ENCODE measurements around the gene MS4A6A. TPM values are rescaled to one million over a fixed set of nuclear protein-coding genes. Genes with fewer than 3 reads are reported as not detected.

MS4A6A gene, protein sequence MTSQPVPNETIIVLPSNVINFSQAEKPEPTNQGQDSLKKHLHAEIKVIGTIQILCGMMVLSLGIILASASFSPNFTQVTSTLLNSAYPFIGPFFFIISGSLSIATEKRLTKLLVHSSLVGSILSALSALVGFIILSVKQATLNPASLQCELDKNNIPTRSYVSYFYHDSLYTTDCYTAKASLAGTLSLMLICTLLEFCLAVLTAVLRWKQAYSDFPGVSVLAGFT
- 0.14 TPM for polyA plus RNA-seq (2013, experiment 1 of 2)
- polyA plus RNA-seq (2013, experiment 2 of 2), result 0.10 TPM

DNA sequence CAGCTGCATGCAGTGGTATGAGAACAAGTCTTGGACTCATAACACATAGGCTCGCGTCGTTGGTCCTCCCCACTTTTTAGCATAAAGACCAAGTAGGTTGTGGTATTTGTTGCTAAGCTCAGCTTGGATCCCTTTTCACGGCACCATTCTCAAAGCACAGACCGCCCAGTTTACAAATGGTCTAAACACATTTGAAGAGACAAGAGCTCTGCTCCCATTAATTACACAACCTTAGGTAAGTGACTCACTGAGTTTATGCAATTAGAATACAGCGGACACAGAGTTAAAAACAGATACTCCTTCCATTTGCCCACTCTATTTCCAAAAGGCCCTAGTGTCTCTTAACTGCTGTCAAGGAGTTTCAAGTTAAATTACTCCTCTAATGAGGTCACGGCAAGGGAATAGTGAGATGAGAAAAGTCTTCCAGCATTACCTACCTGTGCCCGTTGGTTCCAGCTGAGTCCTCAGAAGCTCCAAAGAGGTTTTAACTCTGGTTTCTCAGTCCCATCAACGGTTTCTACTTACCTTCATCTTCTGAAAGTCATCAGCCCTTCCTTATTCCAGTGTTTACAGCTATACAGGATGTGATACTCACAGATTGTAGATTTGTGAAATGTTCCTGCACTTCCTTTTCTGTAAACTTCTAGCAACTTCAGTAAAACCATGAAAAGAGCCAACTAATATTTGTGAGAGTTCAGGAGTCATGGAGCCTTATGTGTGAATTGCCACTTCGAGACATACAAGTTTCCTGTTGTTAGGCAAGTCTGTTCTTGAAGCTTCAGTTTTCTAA lies at the start of gene MS4A6A:
Gene MS4A6A, minus strand, starts transcription at position 543 of the 790 bp plus-strand sequence. CDS start 1,356 bp downstream, outside the sequence.
- Histone ChIP-seq H4K8ac (ENCODE audit: low read depth, low read length) (no peak within 1 kb of the TSS), H3K36me3 (ENCODE audit: control insufficient read depth, insufficient read depth, low read length) (no peaks in the 10 kb centered on the region), H4K5ac (ENCODE audit: low read length) (no peak within 1 kb of the TSS), H3K4ac (ENCODE audit: low read depth, low read length) (no peak within 1 kb of the TSS), H3K27ac (ENCODE audit: low read depth, low read length) (no peak within 1 kb of the TSS), H3K4me1 (ENCODE audit: control insufficient read depth, low read depth, low read length) (peaks cover 4% of the 10 kb centered on the region), H3K79me1 (ENCODE audit: low read length) (no peaks in the 10 kb centered on the region), H3K4me2 (ENCODE audit: low read length) (no peak within 1 kb of the TSS), H3K23ac (ENCODE audit: low read length) (no peak within 1 kb of the TSS), H3K4me3 (ENCODE audit: low read length) (no peak within 1 kb of the TSS), H3K27me3 (ENCODE audit: insufficient read depth, low read length, poor library complexity) (no peaks in the 10 kb centered on the region), H3K56ac (ENCODE audit: low read length) (no peak within 1 kb of the TSS), H2BK5ac (ENCODE audit: low read length) (no peak within 1 kb of the TSS), H2AK5ac (ENCODE audit: low read length) (no peak within 1 kb of the TSS), H3K9ac (ENCODE audit: low read length) (no peak within 1 kb of the TSS), H3K18ac (ENCODE audit: low read length) (no peak within 1 kb of the TSS), H2BK120ac (ENCODE audit: low read depth, low read length) (no peak within 1 kb of the TSS), H3K79me2 (ENCODE audit: control insufficient read depth, insufficient read depth, low read length) (no peaks in the 10 kb centered on the region), H2BK15ac (replicated peaks; ENCODE audit: low read depth) (no peak within 1 kb of the TSS)
- DNase-seq, result no peak
- WGBS (ENCODE audit: extremely low coverage, insufficient coverage, low lambda C conversion rate), result no CpG with 5 or more reads among the region's 10 CpGs

DNA sequence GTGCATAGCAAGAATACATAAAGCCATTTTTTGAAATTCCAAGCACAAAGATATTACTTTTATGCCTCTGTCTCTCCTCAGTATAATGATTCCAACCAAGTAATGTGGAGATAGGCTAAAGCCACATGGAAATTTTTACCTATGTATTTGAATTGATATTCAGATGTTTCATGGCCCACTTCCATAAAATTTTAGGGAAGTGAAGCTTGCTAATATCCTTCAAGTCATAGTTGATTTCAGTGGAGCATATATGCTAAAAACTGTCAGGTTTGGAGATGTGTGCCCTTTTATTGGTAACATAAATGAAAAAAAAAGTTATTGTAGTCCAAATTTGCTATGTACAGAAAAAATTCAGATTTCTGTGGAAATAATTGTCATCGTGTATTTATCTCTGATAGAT lies 47.8 kb upstream of the MS4A6A start:
- Histone ChIP-seq H3K27ac (ENCODE audit: low read depth, low read length) (no peak overlapping the region), H3K18ac (ENCODE audit: low read length) (no peak overlapping the region), H3K4me2 (ENCODE audit: low read length) (no peak overlapping the region), H2BK5ac (ENCODE audit: low read length) (no peak overlapping the region), H3K79me2 (ENCODE audit: control insufficient read depth, insufficient read depth, low read length) (no peaks in the 10 kb centered on the region), H3K36me3 (ENCODE audit: control insufficient read depth, insufficient read depth, low read length) (no peaks in the 10 kb centered on the region), H3K4me3 (ENCODE audit: low read length) (no peak overlapping the region), H3K27me3 (ENCODE audit: insufficient read depth, low read length, poor library complexity) (no peaks in the 10 kb centered on the region), H3K23ac (ENCODE audit: low read length) (no peak overlapping the region), H3K79me1 (ENCODE audit: low read length) (no peaks in the 10 kb centered on the region), H2BK120ac (ENCODE audit: low read depth, low read length) (no peak overlapping the region), H3K4ac (ENCODE audit: low read depth, low read length) (no peak overlapping the region), H4K8ac (ENCODE audit: low read depth, low read length) (no peak overlapping the region), H3K9ac (ENCODE audit: low read length) (no peak overlapping the region), H4K5ac (ENCODE audit: low read length) (no peak overlapping the region), H3K4me1 (ENCODE audit: control insufficient read depth, low read depth, low read length) (no peaks in the 10 kb centered on the region), H3K56ac (ENCODE audit: low read length) (no peak overlapping the region), H2AK5ac (ENCODE audit: low read length) (no peak overlapping the region), H2BK15ac (replicated peaks; ENCODE audit: low read depth) (no peak overlapping the region)
- no CpG with 5 or more reads among the region's 1 CpG for WGBS (ENCODE audit: extremely low coverage, insufficient coverage, low lambda C conversion rate)
- no peak for DNase-seq

DNA sequence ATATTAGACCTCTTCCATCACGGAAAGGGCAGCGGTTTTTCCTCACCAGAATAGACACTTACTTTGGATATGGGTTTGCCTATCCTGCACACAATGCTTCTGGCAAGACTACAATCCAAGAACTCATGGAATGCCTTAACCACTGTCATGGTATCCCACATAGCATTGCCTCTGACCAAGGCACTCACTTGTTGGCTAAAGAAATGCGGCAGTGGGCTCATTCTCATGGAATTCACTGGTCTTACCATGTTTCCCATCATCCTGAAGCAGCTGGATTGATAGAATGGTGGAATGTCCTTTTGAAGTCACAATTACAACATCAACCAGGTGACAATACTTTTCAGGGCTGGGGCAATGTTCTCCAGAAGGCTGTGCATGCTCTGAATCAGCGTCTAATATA lies 39.3 kb upstream of the MS4A6A start:
- Histone ChIP-seq H3K4me3 (ENCODE audit: low read length) (no peak overlapping the region), H3K18ac (ENCODE audit: low read length) (no peak overlapping the region), H3K56ac (ENCODE audit: low read length) (no peak overlapping the region), H3K23ac (ENCODE audit: low read length) (no peak overlapping the region), H3K9ac (ENCODE audit: low read length) (no peak overlapping the region), H3K79me2 (ENCODE audit: control insufficient read depth, insufficient read depth, low read length) (no peaks in the 10 kb centered on the region), H2BK15ac (replicated peaks; ENCODE audit: low read depth) (no peak overlapping the region), H4K5ac (ENCODE audit: low read length) (no peak overlapping the region), H4K8ac (ENCODE audit: low read depth, low read length) (no peak overlapping the region), H2BK5ac (ENCODE audit: low read length) (no peak overlapping the region), H3K4me1 (ENCODE audit: control insufficient read depth, low read depth, low read length) (no peaks in the 10 kb centered on the region), H3K4me2 (ENCODE audit: low read length) (no peak overlapping the region), H3K36me3 (ENCODE audit: control insufficient read depth, insufficient read depth, low read length) (no peaks in the 10 kb centered on the region), H3K27me3 (ENCODE audit: insufficient read depth, low read length, poor library complexity) (no peaks in the 10 kb centered on the region), H3K27ac (ENCODE audit: low read depth, low read length) (no peak overlapping the region), H2AK5ac (ENCODE audit: low read length) (no peak overlapping the region), H3K4ac (ENCODE audit: low read depth, low read length) (no peak overlapping the region), H3K79me1 (ENCODE audit: low read length) (no peaks in the 10 kb centered on the region), H2BK120ac (ENCODE audit: low read depth, low read length) (no peak overlapping the region)
- no peak for DNase-seq
- no CpG with 5 or more reads among the region's 4 CpGs for WGBS (ENCODE audit: extremely low coverage, insufficient coverage, low lambda C conversion rate)

DNA sequence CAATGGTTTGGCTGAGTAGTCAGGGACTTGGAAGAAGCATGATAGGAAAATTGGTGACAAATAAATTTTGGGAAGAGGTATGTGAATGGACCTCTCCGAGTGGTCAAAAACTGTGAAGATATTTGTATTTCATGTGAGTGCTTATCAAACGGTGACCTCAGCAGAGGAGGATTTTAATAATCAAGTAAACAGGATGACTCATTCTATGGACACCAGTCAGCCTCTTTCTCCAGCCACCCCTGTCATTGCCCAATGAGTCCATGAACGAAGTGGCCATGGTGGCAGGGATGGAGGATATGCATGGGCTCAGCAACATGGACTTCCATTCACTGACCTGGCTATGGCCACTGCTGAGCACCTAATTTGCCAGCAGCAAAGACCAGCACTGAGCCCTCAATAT lies 38.8 kb upstream of the MS4A6A start:
- Histone ChIP-seq H3K4me2 (ENCODE audit: low read length) (no peak overlapping the region), H3K79me2 (ENCODE audit: control insufficient read depth, insufficient read depth, low read length) (no peaks in the 10 kb centered on the region), H3K18ac (ENCODE audit: low read length) (no peak overlapping the region), H3K36me3 (ENCODE audit: control insufficient read depth, insufficient read depth, low read length) (no peaks in the 10 kb centered on the region), H3K27ac (ENCODE audit: low read depth, low read length) (no peak overlapping the region), H3K4ac (ENCODE audit: low read depth, low read length) (no peak overlapping the region), H3K79me1 (ENCODE audit: low read length) (no peaks in the 10 kb centered on the region), H3K4me1 (ENCODE audit: control insufficient read depth, low read depth, low read length) (no peaks in the 10 kb centered on the region), H2BK120ac (ENCODE audit: low read depth, low read length) (no peak overlapping the region), H2BK5ac (ENCODE audit: low read length) (no peak overlapping the region), H3K23ac (ENCODE audit: low read length) (no peak overlapping the region), H3K27me3 (ENCODE audit: insufficient read depth, low read length, poor library complexity) (no peaks in the 10 kb centered on the region), H3K56ac (ENCODE audit: low read length) (no peak overlapping the region), H2BK15ac (replicated peaks; ENCODE audit: low read depth) (no peak overlapping the region), H3K9ac (ENCODE audit: low read length) (no peak overlapping the region), H4K8ac (ENCODE audit: low read depth, low read length) (no peak overlapping the region), H2AK5ac (ENCODE audit: low read length) (no peak overlapping the region), H4K5ac (ENCODE audit: low read length) (no peak overlapping the region), H3K4me3 (ENCODE audit: low read length) (no peak overlapping the region)
- WGBS (ENCODE audit: extremely low coverage, insufficient coverage, low lambda C conversion rate), result no CpG with 5 or more reads among the region's 3 CpGs
- no peak for DNase-seq

DNA sequence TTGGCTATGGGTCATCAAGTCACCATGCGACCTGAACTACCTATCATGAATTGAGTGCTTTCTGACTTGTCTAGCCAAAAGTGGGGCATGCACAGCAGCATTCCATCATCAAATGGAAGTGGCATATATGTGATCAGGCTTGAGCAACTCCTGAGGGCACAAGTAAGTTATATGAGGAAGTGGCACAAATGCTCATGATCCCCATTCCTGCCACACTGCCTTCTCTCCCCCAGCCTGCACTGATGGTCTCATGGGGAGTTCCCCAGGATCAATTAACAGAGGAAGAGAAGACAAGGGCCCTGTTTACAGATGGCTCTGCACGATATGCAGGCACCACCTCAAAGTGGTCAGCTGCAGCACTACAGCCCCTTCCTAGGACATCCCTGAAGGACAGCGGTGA lies 38.3 kb upstream of the MS4A6A start:
- H3K79me1 ChIP-seq (ENCODE audit: low read length), result no peaks in the 10 kb centered on the region
- DNase-seq, result no peak
- H3K56ac ChIP-seq (ENCODE audit: low read length), result no peak overlapping the region
- H2BK15ac ChIP-seq (replicated peaks; ENCODE audit: low read depth), result no peak overlapping the region
- no peak overlapping the region for H3K27ac ChIP-seq (ENCODE audit: low read depth, low read length)
- no peak overlapping the region for H2BK5ac ChIP-seq (ENCODE audit: low read length)
- no peak overlapping the region for H3K18ac ChIP-seq (ENCODE audit: low read length)
- no peak overlapping the region for H3K9ac ChIP-seq (ENCODE audit: low read length)
- H3K79me2 ChIP-seq (ENCODE audit: control insufficient read depth, insufficient read depth, low read length), result no peaks in the 10 kb centered on the region
- no CpG with 5 or more reads among the region's 3 CpGs for WGBS (ENCODE audit: extremely low coverage, insufficient coverage, low lambda C conversion rate)
- H2BK120ac ChIP-seq (ENCODE audit: low read depth, low read length), result no peak overlapping the region
- no peak overlapping the region for H3K4me2 ChIP-seq (ENCODE audit: low read length)
- no peak overlapping the region for H3K4me3 ChIP-seq (ENCODE audit: low read length)
- no peak overlapping the region for H4K5ac ChIP-seq (ENCODE audit: low read length)
- H3K23ac ChIP-seq (ENCODE audit: low read length), result no peak overlapping the region
- no peaks in the 10 kb centered on the region for H3K27me3 ChIP-seq (ENCODE audit: insufficient read depth, low read length, poor library complexity)
- no peak overlapping the region for H3K4ac ChIP-seq (ENCODE audit: low read depth, low read length)
- H3K4me1 ChIP-seq (ENCODE audit: control insufficient read depth, low read depth, low read length), result no peaks in the 10 kb centered on the region
- H2AK5ac ChIP-seq (ENCODE audit: low read length), result no peak overlapping the region
- no peaks in the 10 kb centered on the region for H3K36me3 ChIP-seq (ENCODE audit: control insufficient read depth, insufficient read depth, low read length)
- no peak overlapping the region for H4K8ac ChIP-seq (ENCODE audit: low read depth, low read length)

Measured in mesendoderm (in vitro differentiated cells).